Cardiac fibroblast (primary cell): Measurements from ENCODE around the gene TBXAS1.

Experiments
- DNase-seq, 2 donors: peaks; one replicate each; pipeline versions ENCODE4 v3.0.0 to v3.0.0-alpha.2; 2010; ENCODE audit warnings: low read depth in 2 of 2
- H3K4me3 ChIP-seq, 2 donors: replicated peaks in 1 of 2; 1 replicate in 1 of 2; 2 replicates in 1 of 2; pipeline ENCODE4 v1.5.1; 2011; ENCODE audit warnings: low read depth in 2 of 2, low read length in 2 of 2, mild to moderate bottlenecking in 2 of 2, moderate library complexity in 1 of 2
- TF ChIP-seq, protein P1 (sequence below): IDR thresholded peaks from one replicate; pipeline ENCODE4 v1.5.1; 2011; ENCODE audit warnings: low read depth, mild to moderate bottlenecking, low read length, inconsistent platforms

TBXAS1 gene

DNA sequence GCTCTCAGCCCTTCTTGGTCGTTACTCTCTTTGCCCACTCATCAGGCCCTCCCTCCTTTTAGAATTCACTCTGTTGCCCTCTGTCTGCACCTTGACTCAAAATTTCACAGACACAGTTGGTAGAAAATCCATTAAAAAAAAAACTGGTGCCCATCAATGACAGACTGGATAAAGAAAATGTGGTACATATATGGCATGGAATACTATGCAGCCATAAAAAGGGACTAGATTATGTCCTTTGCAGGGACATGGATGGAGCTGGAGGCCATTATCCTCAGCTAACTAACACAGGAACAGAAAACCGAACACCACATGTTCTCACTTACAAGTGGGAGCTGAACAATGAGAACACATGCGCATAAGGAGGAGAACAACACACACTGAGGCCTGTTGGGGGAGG, 118.0 kb downstream of the TBXAS1 start:
- TF ChIP-seq, protein P1, sequence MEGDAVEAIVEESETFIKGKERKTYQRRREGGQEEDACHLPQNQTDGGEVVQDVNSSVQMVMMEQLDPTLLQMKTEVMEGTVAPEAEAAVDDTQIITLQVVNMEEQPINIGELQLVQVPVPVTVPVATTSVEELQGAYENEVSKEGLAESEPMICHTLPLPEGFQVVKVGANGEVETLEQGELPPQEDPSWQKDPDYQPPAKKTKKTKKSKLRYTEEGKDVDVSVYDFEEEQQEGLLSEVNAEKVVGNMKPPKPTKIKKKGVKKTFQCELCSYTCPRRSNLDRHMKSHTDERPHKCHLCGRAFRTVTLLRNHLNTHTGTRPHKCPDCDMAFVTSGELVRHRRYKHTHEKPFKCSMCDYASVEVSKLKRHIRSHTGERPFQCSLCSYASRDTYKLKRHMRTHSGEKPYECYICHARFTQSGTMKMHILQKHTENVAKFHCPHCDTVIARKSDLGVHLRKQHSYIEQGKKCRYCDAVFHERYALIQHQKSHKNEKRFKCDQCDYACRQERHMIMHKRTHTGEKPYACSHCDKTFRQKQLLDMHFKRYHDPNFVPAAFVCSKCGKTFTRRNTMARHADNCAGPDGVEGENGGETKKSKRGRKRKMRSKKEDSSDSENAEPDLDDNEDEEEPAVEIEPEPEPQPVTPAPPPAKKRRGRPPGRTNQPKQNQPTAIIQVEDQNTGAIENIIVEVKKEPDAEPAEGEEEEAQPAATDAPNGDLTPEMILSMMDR = no peak
- H3K4me3 ChIP-seq = no peak overlapping the region
- no peak for DNase-seq

DNA sequence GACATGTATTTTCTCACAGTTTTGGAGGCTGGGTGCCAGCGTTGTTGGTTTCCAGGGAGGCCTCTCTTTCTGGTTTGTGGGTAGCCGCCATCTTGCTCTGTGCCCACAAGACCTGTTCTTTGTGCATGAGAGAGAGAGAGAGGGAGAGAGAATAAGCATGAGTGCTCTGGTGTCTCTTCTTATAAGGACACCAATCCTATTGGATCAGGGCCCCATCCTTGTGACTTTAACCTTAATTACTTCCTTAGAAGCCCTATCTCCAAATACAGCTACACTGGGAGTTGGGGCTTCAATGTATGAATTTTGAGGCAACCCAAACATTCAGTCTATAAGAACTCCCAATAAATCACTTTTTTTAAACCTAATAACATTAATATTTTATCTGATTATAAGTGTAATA, 119.1 kb downstream of the TBXAS1 start:
- TF ChIP-seq, protein P1 = no peak
- no peak for DNase-seq
- no peak overlapping the region for H3K4me3 ChIP-seq

DNA sequence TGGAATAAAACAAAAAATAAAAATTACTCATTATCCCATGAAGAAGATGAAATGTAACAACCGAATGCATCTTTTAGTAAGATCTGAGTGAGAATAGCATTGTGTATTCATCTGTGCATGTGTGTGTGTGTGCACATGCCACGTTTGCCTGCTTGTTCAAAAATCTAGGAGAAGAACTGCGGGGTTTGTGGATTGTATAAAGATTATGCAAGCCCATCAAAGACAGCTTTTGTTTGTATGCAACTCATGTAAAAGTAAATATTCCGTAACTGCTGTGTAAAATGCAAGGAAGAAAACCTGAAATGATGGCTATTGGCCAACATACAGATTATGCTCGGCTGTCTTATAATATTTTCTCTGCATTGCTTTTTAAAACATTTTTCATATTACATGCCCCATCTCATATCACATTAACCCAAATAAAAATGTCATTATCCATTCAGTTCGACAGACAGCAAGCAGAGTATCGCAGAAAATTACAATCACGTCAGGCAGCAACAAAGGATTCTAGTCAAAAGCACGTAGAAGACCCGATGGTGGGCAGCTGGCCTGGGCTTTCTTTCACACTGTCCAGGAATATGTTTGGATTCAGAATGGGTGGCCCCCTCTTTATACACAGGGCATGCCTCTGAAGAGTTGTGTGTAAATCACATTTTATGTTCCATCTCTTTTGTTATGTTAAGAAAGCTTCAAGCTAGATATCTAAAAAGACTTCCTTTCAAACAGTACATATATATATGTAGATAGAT, 119.7 kb downstream of the TBXAS1 start:
- TF ChIP-seq, protein P1 = no peak
- DNase-seq = no peak
- no peak overlapping the region for H3K4me3 ChIP-seq

DNA sequence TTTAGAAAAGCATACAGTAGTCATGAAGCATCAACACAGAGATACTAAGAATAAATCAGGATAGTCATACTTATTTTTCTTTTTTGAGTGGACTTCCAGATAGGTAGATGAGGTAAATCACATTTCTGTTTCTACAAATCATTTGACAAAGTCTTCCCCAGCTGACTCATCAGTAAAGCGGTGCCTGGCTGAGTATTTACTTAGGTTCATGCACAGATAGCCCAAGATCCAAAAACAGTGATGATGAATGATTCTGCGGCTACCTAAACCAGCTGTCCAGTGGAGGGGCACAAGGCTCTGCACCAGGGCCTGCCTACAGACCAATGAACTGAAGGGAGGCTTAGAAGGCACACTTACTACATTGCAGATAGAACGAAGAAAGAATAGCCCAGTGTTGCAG, 120.6 kb downstream of the TBXAS1 start:
- TF ChIP-seq, protein P1 = no peak
- DNase-seq = no peak
- H3K4me3 ChIP-seq = no peak overlapping the region

DNA sequence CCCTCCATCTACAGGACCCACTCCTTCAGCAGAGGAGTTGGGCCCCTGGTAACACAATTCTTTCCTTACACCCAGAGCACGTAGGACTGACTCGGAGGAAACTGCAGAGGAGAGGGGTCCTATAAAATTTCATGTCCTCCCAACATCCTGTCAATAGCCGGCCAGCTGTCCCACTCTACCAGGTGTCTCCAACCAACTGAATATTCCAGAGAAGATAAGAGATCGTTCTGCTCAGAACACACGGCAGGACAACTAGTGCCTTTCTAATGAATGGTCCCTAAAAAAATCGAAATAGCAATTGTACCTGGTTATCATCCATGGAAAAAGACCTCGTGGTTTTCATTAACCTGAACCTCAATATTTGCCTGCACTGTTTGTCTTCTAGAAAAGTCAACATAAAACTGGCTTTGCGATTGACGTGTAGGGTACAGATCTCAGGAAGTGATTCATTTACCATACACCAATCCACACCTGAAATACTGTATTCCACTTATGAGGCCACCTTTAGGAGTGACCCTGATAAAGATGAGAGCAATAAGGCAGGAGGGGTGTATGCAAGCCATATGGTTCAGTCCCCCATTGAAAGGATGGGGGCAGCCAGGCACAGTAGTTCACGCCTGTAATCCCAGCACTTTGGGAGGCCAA, 121.9 kb downstream of the TBXAS1 start:
- TF ChIP-seq, protein P1 = no peak
- H3K4me3 ChIP-seq = no peak overlapping the region
- DNase-seq = no peak

DNA sequence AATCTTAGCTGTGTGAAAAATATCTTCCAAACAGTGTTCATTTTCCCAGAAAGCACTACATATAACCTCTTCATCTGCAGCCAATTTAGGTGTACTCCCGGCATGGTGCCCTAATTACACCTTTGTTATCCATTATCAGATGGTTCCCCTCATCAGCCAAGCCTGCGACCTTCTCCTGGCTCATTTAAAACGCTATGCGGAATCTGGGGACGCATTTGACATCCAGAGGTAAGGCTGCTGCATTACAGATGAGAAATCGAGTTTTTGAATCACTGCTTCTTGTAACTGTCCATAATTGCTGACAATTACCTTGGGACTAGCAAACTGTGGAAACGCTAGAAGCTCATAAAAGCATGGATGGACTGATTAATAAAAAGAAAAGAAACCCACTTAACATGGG, 124.2 kb downstream of the TBXAS1 start:
- TF ChIP-seq, protein P1 = no peak
- no peak overlapping the region for H3K4me3 ChIP-seq
- no peak for DNase-seq
